Measurements from ENCODE around the gene S100A3.
"Not testable (repeated sequence)": the region's sequence is repeated elsewhere in the genome, so short reads cannot be mapped to it uniquely, and the experiment has no call there.

The S100A3 gene

DNA sequence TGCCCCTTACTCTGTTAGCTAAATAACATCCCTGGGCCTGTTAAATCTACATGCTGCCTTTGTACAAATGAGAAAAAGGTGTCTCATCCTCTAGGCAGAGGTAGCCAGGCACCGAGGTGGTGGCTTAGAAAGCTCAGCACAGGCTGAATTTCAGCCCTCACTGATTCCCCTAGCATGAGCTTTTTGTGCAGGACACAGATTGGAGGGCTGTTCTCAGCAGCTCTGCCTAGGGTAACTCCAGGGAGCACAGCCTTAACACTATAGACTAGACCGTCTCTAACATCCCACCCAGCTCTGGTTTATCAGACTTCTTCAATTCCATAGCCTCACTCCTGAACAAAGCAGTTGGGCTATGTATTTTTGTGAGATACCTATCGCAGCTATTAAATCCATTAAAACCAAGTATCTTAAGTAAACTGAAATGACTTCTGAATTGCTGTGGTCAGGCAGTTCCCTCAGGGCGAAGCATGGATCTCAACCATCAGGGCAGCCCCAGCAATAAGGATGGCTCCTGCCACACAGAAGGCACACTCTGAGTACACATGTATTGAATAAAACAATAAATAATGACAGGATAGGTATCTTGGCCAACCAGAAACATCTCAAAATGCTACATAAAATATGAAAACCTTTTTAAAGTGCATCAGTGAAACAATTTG is 28.1 kb downstream of the S100A3 start:
- Histone ChIP-seq H2AFZ (ENCODE audit: low read depth) (no peak overlapping the region), H3K4me1 (ENCODE audit: low read depth, poor library complexity, severe bottlenecking) (peaks cover 7% of the 10 kb centered on the region), H4K20me1 (ENCODE audit: insufficient read depth) (no peaks in the 10 kb centered on the region), H3K27me3 (ENCODE audit: insufficient read depth, low read depth) (no peaks in the 10 kb centered on the region), H3K36me3 (ENCODE audit: insufficient read depth) (no peaks in the 10 kb centered on the region), H3K4me3 (IDR thresholded peaks at IDR 0.05; ENCODE audit: insufficient read depth, low read depth, low read length) (no peak overlapping the region), H3K9ac (no peak overlapping the region), H3K79me2 (ENCODE audit: insufficient read depth, low read depth) (no peaks in the 10 kb centered on the region), H3K4me2 (no peak overlapping the region), H3K27ac (no peak overlapping the region)
- TF ChIP-seq, protein P1, sequence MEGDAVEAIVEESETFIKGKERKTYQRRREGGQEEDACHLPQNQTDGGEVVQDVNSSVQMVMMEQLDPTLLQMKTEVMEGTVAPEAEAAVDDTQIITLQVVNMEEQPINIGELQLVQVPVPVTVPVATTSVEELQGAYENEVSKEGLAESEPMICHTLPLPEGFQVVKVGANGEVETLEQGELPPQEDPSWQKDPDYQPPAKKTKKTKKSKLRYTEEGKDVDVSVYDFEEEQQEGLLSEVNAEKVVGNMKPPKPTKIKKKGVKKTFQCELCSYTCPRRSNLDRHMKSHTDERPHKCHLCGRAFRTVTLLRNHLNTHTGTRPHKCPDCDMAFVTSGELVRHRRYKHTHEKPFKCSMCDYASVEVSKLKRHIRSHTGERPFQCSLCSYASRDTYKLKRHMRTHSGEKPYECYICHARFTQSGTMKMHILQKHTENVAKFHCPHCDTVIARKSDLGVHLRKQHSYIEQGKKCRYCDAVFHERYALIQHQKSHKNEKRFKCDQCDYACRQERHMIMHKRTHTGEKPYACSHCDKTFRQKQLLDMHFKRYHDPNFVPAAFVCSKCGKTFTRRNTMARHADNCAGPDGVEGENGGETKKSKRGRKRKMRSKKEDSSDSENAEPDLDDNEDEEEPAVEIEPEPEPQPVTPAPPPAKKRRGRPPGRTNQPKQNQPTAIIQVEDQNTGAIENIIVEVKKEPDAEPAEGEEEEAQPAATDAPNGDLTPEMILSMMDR (conservative IDR thresholded peaks at IDR 0.05; ENCODE audit: low read depth, low read length): no peak

DNA sequence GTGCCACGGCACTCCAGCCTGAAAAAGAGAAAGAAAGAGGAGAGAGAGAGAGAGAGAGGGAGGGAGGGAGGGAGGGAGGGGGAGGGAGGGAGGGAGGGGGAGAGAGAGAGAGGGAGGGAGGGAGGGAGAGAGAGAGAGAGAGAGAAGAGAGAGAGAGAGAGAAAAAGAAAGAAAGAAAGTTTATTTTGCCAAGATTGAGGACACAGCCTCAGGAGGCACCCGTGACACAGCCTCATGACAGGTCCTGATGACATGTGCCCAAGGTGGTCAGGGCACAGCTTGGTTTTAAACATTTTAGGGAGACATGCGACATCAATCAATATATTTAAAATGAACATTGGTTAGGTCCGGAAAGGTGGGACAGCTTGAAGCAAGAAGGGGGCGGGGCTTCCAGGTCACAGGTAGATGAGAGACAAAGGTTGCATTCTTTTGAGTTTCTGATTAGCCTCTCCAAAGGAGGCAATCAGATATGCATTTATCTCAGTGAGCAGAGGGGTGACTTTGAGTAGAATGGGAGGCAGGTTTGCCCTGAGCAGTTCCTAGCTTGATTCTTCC is 28.8 kb downstream of the S100A3 start:
- not testable (repeated sequence) for H3K4me2 ChIP-seq

DNA sequence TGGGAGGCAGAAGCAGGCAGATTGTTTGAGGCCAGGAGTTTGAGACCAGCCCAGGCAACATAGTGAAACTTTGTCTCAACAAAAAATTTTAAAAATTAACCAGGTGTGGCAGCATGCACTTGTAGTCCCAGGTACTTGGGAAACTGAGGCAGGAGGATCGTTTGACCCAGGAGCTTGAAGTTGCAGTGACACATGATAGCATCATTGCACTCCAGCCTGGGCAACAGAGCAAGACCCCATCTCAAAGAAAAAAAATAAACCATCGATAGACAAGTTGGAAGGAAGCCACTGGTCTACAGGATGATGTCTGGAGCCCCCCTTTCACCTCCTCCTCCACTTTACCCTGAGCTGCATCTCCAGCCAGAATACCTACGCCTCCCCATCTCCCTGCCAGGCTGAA is 29.8 kb downstream of the S100A3 start:
- Histone ChIP-seq H3K36me3 (ENCODE audit: insufficient read depth) (no peaks in the 10 kb centered on the region), H3K27ac (no peak overlapping the region), H3K4me3 (IDR thresholded peaks at IDR 0.05; ENCODE audit: insufficient read depth, low read depth, low read length) (no peak overlapping the region), H4K20me1 (ENCODE audit: insufficient read depth) (no peaks in the 10 kb centered on the region), H3K9ac (no peak overlapping the region), H3K79me2 (ENCODE audit: insufficient read depth, low read depth) (no peaks in the 10 kb centered on the region), H3K4me2 (no peak overlapping the region), H3K27me3 (ENCODE audit: insufficient read depth, low read depth) (no peaks in the 10 kb centered on the region), H2AFZ (ENCODE audit: low read depth) (no peak overlapping the region), H3K4me1 (ENCODE audit: low read depth, poor library complexity, severe bottlenecking) (peaks cover 7% of the 10 kb centered on the region)
- TF ChIP-seq, protein P1 (conservative IDR thresholded peaks at IDR 0.05; ENCODE audit: low read depth, low read length): no peak

More for the DNA sequence above, 28.8 kb downstream of the S100A3 start:
- H3K9ac ChIP-seq; H4K20me1 ChIP-seq (ENCODE audit: insufficient read depth); H3K4me1 ChIP-seq (ENCODE audit: low read depth, poor library complexity, severe bottlenecking); H3K4me3 ChIP-seq (IDR thresholded peaks at IDR 0.05; ENCODE audit: insufficient read depth, low read depth, low read length); H3K27ac ChIP-seq; H3K79me2 ChIP-seq (ENCODE audit: insufficient read depth, low read depth); H3K36me3 ChIP-seq (ENCODE audit: insufficient read depth); H3K27me3 ChIP-seq (ENCODE audit: insufficient read depth, low read depth); H2AFZ ChIP-seq (ENCODE audit: low read depth): not testable (repeated sequence)

DNA sequence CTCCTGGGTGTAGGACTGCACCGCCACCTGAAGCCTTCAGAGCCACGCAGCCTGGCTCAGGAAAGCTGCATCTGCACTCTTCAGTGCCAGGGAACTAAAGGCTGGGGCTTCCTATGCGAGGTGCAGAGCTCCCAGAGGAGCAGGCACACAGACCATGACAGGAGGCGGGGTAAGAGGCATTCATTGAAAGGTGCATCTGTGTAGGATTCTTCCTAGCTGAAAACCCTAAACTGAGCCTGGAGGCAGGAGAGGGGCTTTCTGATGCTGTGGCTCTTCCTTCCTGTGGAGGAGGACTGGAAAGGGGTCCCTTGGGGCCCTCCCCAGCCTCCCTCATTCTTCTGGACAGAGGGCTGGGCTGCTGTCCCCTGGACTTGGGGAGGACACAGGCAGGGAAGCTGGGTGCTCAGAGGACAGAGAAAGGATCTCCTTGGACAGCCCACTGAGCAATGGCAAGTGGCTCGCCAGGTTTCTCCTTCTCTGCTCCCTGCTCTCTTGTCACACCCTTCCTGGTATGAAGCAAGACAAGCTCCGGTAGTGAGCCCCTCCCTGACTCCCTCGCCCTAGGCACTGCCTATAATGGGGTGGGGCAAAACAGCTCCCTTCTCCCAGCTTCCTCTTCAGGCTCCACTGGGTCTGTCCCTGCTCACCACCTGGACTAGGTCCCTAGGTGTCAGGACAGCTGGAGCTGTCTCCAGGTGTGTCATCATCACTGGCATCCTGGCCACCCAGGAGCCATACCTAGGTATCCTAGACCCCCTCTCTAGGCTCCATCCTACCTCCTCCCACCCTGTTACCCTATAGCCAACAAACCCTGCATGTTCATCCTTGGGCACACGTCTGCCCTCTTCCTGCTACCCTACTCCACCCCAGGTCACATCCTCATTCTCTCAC is 33.3 kb downstream of the S100A3 start:
- no peak overlapping the region for H3K4me3 ChIP-seq (IDR thresholded peaks at IDR 0.05; ENCODE audit: insufficient read depth, low read depth, low read length)
- H3K4me1 ChIP-seq (ENCODE audit: low read depth, poor library complexity, severe bottlenecking): peaks cover 15% of the 10 kb centered on the region
- H3K27ac ChIP-seq: no peak overlapping the region
- H3K79me2 ChIP-seq (ENCODE audit: insufficient read depth, low read depth): no peaks in the 10 kb centered on the region
- H3K9ac ChIP-seq: no peak overlapping the region
- H3K27me3 ChIP-seq (ENCODE audit: insufficient read depth, low read depth): no peaks in the 10 kb centered on the region
- H3K36me3 ChIP-seq (ENCODE audit: insufficient read depth): no peaks in the 10 kb centered on the region
- TF ChIP-seq, protein P1 (conservative IDR thresholded peaks at IDR 0.05; ENCODE audit: low read depth, low read length): no peak
- no peak overlapping the region for H2AFZ ChIP-seq (ENCODE audit: low read depth)
- no peaks in the 10 kb centered on the region for H4K20me1 ChIP-seq (ENCODE audit: insufficient read depth)
- H3K4me2 ChIP-seq: no peak overlapping the region

All from KMS-11 (cell line).